IMR-90 (cell line): ENCODE measurements around the gene MBTD1.

Source experiments
- CHD1 ChIP-seq: IDR thresholded peaks from 2 replicates; pipeline ENCODE4 v1.6.1; 2012; ENCODE audit warnings: low read depth, low read length, improper control_type of control experiment
- MAFK ChIP-seq: IDR thresholded peaks from 2 replicates; pipeline ENCODE4 v1.6.1; 2012; ENCODE audit warnings: low read depth, low read length, improper control_type of control experiment
- NFE2L2 ChIP-seq: fragments of 150-350 bp; IDR thresholded peaks from 2 replicates; pipeline ENCODE4 v1.6.1; 2016; ENCODE audit warnings: low read depth, mild to moderate bottlenecking, low read length
- POLR2A ChIP-seq: IDR thresholded peaks from 2 replicates; pipeline ENCODE4 v1.6.1; 2012; ENCODE audit warnings: mild to moderate bottlenecking, low read depth, low read length
- RAD21 ChIP-seq: IDR thresholded peaks from 2 replicates; pipeline ENCODE4 v1.6.1; 2012; ENCODE audit warnings: low read length, improper control_type of control experiment
- RFX5 ChIP-seq: IDR thresholded peaks from 2 replicates; pipeline ENCODE4 v1.8.0; 2012; ENCODE audit warnings: low read depth, mild to moderate bottlenecking, low read length, moderate library complexity
- SMC3 ChIP-seq: fragments of 150-350 bp; IDR thresholded peaks from 2 replicates; pipeline ENCODE4 v1.6.1; 2016; ENCODE audit warnings: low read depth, mild to moderate bottlenecking, antibody characterized with exemption, low read length, moderate library complexity
- TF ChIP-seq, protein P1 (sequence below): conservative IDR thresholded peaks from 2 replicates; pipeline ENCODE4 v1.5.1; 2012; ENCODE audit warnings: mild to moderate bottlenecking, low read depth, low read length, improper control_type of control experiment

DNA sequence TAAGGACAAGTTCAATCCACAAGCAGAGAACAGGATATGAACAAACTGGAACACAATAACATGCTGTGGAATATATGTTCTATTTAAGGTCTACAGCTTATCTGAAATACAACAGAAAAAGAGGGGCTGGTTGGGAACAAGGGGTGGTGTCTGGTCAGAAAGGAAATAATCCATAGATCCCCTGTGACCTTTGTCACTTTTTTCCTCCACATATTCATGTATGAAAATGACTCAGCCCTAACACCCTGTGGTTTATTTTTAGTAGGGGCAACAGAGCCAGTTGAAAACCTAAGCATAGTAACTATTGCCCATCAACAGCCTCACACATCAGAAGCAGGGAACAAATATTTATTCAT lies 126.9 kb downstream of the MBTD1 start:
- TF ChIP-seq POLR2A (no peak), NFE2L2 (no peak), RAD21 (no peak), SMC3 (no peak), MAFK (no peak), RFX5 (no peak), CHD1 (no peak)
- TF ChIP-seq, protein P1, sequence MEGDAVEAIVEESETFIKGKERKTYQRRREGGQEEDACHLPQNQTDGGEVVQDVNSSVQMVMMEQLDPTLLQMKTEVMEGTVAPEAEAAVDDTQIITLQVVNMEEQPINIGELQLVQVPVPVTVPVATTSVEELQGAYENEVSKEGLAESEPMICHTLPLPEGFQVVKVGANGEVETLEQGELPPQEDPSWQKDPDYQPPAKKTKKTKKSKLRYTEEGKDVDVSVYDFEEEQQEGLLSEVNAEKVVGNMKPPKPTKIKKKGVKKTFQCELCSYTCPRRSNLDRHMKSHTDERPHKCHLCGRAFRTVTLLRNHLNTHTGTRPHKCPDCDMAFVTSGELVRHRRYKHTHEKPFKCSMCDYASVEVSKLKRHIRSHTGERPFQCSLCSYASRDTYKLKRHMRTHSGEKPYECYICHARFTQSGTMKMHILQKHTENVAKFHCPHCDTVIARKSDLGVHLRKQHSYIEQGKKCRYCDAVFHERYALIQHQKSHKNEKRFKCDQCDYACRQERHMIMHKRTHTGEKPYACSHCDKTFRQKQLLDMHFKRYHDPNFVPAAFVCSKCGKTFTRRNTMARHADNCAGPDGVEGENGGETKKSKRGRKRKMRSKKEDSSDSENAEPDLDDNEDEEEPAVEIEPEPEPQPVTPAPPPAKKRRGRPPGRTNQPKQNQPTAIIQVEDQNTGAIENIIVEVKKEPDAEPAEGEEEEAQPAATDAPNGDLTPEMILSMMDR: no peak
